Dedifferentiated amniotic fluid mesenchymal stem cell (primary cell): ENCODE results near the gene RAD51B.
"Not testable (repeated sequence)": the region's sequence is repeated elsewhere in the genome, so short reads cannot be mapped to it uniquely, and the experiment has no call there.

ENCODE experiments used
- DNase-seq: peaks from one replicate; pipeline ENCODE4 v3.0.0-alpha.2; 2016; ENCODE audit errors: extremely low spot score

Gene RAD51B

GRCh38 chr14:67984274-67984673, 164.7 kb downstream of the RAD51B start:
- no peak for DNase-seq

- DNase-seq: no peak
These were observed 166.7 kb downstream of the RAD51B start for GRCh38 chr14:67986131-67986841.

GRCh38 chr14:67987606-67988005, 168.0 kb downstream of the RAD51B start:
- peak; percentile 68 for DNase-seq

DNA sequence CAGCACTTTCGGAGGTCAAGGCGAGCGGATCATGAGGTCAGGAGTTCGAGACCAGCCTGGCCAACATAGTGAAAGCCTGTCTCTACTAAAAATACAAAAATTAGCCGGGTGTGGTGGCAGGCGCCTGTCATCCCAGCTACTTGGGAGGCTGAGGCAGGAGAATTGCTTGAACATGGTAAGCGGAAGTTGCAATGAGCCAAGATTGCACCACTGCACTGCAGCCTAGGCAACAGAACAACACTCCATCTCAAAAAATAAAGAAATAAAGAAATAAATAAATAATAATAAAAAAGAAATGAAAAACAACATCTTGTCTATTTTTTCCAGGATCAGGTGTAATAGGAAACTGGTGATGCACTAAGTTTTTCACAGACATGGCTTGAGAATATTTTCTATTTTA, 168.6 kb downstream of the RAD51B start:
- not testable (repeated sequence) for DNase-seq

GRCh38 chr14:67990576-67990975, 171.0 kb downstream of the RAD51B start:
- DNase-seq: no peak

DNA sequence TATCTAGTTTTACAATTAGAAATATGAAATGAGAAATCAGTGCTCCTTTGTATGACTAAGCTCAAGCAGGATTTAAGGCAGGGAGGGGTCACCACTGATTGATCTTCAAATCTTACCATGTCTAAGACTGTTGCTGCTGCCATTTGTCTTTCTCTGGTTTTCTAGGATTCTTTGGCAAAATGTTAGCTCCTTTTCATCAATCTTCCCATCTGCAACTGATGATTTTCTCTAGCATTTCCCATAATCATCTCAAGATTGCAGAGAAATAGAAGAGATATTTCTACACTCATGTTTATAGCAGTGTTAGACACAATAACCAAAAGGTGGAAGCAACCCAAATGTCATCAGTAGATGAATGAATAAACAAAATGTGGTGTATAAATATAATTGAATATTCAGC, 175.0 kb downstream of the RAD51B start:
- no peak for DNase-seq

GRCh38 chr14:67996235-67996634, 176.7 kb downstream of the RAD51B start:
- DNase-seq: no peak

DNA sequence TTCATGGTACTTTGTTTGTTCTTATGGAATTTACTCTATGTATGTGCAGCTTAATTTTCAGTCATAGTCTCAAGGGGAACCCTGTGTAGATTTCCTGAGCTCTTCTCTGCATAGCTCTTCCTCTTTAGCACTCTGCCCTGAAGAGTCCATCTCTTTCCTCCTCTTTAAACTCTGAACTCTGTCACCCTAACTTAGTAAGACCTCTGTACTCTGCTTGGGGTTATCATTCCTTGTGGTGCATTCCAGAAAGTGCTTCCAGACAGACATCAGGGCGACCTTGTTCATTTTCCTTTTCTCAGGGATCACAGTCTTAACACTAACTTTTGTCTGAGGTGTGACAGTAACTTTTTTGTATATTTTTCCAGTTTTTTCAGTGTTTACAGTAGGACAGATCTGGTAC, 179.3 kb downstream of the RAD51B start:
- no peak for DNase-seq

DNA sequence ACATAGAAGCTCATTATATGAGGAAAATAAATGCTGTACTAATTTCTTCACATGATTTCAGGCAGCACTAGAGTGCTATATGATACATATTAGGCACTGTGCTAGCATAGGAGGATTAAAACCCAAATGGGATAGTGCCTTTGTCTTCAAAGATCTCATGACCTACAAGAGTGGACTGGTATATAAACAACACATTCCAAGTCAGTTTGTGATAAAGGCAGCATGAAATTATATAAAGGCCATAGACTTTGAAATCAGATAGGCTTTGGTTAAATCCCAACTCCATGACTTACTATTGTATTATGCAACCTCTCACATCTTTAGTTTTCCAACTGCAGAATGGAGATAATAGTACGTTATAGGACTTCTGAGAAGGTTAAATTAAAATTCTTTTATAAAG, 179.7 kb downstream of the RAD51B start:
- DNase-seq: peak; percentile 22

GRCh38 chr14:67999705-68000384, 180.3 kb downstream of the RAD51B start:
- DNase-seq: peak; percentile 56

GRCh38 chr14:68000511-68000910, 180.9 kb downstream of the RAD51B start:
- DNase-seq: no peak

DNA sequence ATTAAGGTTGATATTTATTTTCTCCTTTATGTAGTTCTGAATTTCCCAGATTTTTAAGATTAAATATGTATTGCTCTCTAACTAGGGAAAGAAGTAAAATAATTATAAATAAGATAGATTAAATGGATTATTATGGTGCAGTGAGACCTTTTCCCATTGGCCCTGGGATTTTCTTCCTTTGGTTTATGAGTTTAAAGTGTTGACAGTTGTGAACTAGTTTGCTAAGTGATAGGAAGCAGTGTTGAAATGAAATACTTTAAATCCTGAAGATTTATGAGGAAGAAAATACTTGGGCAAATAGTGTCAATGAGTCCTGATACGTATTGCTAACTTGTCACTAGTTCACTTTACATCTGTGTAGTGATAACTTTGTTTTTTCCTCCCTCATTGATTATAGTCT, 188.9 kb downstream of the RAD51B start:
- DNase-seq: no peak

- DNase-seq: peak; percentile 53
These were observed 191.9 kb downstream of the RAD51B start for GRCh38 chr14:68011406-68012028.

DNA sequence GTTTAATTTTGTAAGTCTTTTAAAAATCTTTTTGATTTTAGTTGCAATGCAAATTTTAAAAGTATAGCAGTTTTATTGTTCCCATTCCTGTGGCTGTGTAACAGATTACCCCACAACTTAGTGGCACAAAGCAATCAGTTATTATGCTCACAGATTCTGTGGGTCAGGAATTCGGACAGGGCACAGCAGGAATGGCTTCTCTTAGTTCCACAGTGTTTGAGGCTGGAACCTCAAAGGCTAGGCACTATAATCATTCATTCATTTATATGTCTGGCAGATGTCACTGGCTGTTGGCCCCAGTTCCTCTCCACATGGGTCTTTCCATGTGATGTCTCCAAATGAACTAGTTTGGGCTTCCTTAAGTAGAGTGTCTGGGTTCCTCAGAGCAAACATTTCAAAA, 193.3 kb downstream of the RAD51B start:
- DNase-seq: no peak

DNA sequence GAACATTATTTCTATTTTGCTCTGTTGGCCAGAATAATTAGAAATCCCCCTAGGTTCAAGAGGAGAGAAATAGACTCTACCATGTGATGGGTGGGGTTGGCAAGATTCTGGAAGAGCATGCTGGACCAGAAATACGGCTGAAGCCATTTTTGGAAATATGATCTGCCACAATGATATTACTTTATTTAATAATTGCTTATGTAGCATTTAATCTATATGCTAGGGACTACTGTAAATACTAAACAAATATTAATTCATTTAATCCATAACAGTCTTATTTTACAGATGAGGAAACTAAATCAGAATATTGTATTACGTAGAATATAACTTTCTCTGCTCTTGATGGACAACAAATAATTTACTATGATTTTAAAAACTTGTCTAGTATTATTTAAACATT, 193.7 kb downstream of the RAD51B start:
- DNase-seq: no peak

- DNase-seq: no peak
These were observed 195.2 kb downstream of the RAD51B start for GRCh38 chr14:68014771-68015170.

GRCh38 chr14:68015356-68016254, 196.0 kb downstream of the RAD51B start:
- no peak for DNase-seq

- peak; percentile 19 for DNase-seq
These were observed 196.8 kb downstream of the RAD51B start for GRCh38 chr14:68016255-68016914.

GRCh38 chr14:68018598-68018997, 199.0 kb downstream of the RAD51B start:
- no peak for DNase-seq

GRCh38 chr14:68020493-68020892, 200.9 kb downstream of the RAD51B start:
- DNase-seq: no peak

DNA sequence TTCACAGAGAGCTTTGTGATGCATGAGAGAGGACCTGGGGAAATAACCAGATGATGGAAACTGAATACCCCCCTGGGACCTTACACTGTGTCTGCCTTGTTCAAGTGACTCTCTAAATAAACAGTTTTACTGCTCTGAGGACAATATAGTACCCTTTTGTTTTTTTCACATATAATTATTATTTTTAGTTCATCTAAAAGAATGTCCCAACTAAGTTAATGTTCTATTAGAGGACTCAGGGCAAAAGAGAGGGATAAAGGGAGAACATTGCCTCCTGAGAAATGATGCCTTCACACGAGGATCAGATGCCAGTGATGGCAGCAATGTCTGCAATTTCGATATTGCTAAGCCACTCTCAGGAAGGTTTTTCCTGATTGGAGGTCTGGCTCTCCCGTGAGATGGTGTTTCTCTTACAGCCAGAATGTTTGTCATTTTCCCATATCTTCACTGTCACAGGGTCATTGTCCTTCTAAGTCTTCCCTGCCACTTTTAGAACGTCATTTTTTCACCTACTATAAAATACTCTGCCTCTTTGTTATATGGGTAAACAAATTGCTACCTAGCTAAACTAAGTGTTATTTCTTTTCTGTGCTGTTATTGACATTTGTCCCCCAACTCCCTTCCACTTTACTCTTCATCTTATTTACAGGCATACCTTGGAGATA, 201.6 kb downstream of the RAD51B start:
- DNase-seq: no peak
